BLaER1 (cell line): ENCODE measurements around the gene RNF114.
A peak's percentile ranks its signal among the peaks of the same experiment; 100 is the strongest.

Source experiments
- H3K27ac ChIP-seq: shearing (Covaris generic); formaldehyde crosslinking; 2 replicates; pipeline ENCODE4 v1.8.1; 2022
- H3K27me3 ChIP-seq: shearing (Covaris generic); formaldehyde crosslinking; 2 replicates; pipeline ENCODE4 v1.8.1; 2022
- H3K36me3 ChIP-seq: shearing (Covaris generic); formaldehyde crosslinking; 2 replicates; pipeline ENCODE4 v1.8.1; 2022
- H3K4me1 ChIP-seq: shearing (Covaris generic); formaldehyde crosslinking; 2 replicates; pipeline ENCODE4 v1.8.1; 2022
- H3K4me2 ChIP-seq: shearing (Covaris generic); formaldehyde crosslinking; 2 replicates; pipeline ENCODE4 v1.8.1; 2022
- H3K4me3 ChIP-seq: shearing (Covaris generic); formaldehyde crosslinking; 2 replicates; pipeline ENCODE4 v1.8.1; 2022
- H3K9ac ChIP-seq: shearing (Covaris generic); formaldehyde crosslinking; 2 replicates; pipeline ENCODE4 v1.8.1; 2022
- H3K9me3 ChIP-seq: shearing (Covaris generic); formaldehyde crosslinking; 2 replicates; pipeline ENCODE4 v1.8.1; 2022
- H4K20me1 ChIP-seq: shearing (Covaris generic); formaldehyde crosslinking; 2 replicates; pipeline ENCODE4 v1.8.1; 2022
- Cebpa-rat ChIP-seq: shearing (Covaris generic); IDR thresholded peaks from 2 replicates; pipeline ENCODE4 v1.8.1; 2022

The RNF114 gene, protein sequence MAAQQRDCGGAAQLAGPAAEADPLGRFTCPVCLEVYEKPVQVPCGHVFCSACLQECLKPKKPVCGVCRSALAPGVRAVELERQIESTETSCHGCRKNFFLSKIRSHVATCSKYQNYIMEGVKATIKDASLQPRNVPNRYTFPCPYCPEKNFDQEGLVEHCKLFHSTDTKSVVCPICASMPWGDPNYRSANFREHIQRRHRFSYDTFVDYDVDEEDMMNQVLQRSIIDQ

DNA sequence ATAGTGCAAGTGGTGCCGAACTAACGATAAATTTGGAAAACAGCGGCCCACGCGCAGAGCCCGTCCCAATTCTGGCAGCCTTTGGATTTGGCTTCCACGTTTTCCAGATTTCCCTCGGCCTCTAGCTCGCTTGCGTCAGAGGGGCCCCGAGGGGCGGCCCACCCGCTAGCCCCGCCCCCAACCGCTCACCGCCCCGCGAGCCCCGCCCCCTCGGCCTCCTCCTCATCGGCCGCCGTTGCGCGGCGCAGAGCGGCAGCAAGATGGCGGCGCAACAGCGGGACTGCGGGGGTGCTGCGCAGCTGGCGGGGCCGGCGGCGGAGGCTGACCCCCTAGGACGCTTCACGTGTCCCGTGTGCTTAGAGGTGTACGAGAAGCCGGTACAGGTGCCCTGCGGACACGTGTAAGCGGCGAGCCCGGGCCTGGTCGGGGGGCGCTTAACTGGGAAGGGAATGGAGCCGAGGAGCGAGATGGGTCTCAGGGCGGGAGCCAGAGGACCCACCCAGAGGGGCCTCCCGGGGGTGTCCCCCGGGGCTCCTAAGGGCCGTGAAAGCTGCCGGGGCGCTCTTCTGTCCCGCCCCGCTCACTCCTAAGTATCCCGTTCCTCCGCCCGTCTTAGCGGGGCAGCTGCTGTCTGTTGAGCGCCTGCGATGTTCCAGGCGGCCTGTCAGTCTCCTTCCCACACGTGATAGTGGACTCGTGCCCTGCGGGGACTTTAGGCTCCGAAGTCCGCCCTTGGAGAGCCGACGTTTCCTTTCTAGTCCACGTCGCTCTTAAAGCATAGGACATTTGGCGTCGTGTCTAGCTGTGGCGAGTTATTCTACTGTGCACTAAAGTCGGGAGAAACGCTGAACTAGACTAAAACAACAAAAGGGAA is at the start of gene RNF114:
RNF114 (plus strand) TSS at position 245 of the 874 bp plus-strand sequence; CDS start at position 261, 16 bp downstream.
- H4K20me1 ChIP-seq, result peaks cover 51% of the 10 kb centered on the region
- H3K4me1 ChIP-seq, result peaks cover 59% of the 10 kb centered on the region
- peak within 1 kb of the TSS; percentile 93 for H3K4me3 ChIP-seq

DNA sequence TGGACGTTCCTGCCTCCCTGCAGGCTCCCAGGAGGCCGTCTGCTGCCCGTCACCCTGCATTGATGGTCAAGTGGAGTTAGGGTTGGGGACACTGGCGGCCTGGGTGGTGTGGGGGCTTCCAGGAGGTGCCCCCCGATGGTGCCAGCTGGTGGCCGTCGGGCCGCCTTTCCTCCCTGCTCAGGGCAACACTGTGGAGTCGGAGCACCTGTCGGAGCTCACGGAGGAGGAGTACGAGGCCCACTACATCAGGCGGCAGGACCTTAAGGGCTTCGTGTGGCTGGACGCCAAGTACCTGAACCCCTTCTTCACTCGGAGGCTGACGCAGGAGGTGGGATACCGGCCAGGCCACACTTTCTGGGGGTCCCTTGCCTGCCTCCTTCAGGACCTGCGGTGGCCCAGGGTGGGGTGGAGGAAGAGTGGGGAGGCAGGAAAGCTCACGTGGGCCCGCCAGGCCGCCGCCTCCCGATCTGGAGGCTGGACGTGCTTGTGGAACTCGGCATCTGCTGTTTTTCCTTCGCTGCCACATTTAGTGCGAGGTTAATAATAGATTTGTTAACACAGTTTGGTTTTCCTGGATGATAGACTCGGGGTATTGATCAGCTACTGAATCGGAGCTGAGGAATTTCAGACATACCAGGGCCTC is 49.5 kb upstream of the RNF114 start:
- H3K4me1 ChIP-seq, result peaks cover 75% of the 10 kb centered on the region
- peak overlapping the region; percentile 83 for H3K4me2 ChIP-seq
- H3K9ac ChIP-seq, result peak overlapping the region; percentile 77
- H4K20me1 ChIP-seq, result no peaks in the 10 kb centered on the region
- peaks cover 44% of the 10 kb centered on the region for H3K36me3 ChIP-seq
- peak overlapping the region; percentile 17; the same call in 1 of the 2 replicates for H3K4me3 ChIP-seq
- TF ChIP-seq Cebpa-rat, result no peak
- H3K9me3 ChIP-seq, result no peaks in the 10 kb centered on the region
- H3K27ac ChIP-seq, result peak overlapping the region; percentile 88
- no peaks in the 10 kb centered on the region for H3K27me3 ChIP-seq

More for the DNA sequence above, at the start of gene RNF114:
- peak within 1 kb of the TSS; percentile 99 for H3K4me2 ChIP-seq
- H3K36me3 ChIP-seq, result peaks cover 28% of the 10 kb centered on the region
- no peaks in the 10 kb centered on the region for H3K9me3 ChIP-seq
- peak within 1 kb of the TSS; percentile 93 for H3K27ac ChIP-seq
- H3K9ac ChIP-seq, result peak within 1 kb of the TSS; percentile 92
- TF ChIP-seq Cebpa-rat, result peak; percentile 62; the same call in 1 of the 2 replicates
- H3K27me3 ChIP-seq, result no peaks in the 10 kb centered on the region

DNA sequence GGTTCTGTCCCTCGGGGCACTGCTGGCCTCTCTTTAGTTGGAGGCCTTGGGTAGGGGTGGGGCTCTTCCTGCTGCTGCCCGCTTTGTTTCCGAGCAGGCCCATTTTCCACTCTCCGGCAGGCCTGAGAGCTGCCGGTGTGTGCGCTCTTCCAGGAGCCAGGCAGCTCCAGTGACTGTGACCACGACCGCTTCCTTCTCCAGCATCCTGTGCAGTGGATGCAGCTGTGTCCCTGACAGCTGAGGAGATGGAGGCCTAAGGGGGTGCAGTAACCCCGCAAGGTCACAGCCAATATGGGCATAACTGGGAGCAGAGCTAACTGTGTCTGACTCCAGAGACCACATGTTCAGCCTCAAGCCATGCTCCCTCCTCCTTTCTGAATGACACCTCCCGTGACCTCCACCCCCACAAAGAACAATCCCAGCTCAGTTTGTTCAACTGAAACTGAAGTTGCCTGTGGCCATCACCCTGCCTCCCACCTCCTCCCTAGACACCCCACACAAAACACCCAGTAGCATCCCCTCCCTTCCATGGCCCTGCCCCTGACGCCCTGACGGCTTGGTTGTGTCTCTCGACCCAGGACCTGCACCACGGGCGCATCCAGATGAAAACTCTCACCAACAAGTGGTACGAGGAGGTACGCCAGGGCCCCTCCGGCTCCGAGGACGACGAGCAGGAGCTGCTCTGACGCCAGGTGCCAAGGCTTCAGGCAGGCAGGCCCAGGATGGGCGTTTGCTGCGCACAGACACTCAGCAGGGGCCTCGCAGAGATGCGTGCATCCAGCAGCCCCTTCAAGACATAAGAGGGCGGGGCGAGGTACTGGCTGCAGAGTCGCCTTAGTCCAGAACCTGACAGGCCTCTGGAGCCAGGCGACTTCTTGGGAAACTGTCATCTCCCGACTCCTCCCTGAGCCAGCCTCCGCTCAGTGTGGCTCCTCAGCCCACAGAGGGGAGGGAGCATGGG is 48.7 kb upstream of the RNF114 start:
- Histone ChIP-seq H4K20me1 (no peaks in the 10 kb centered on the region), H3K4me1 (peaks cover 83% of the 10 kb centered on the region), H3K36me3 (peaks cover 37% of the 10 kb centered on the region), H3K9ac (peak overlapping the region; percentile 77), H3K27me3 (no peaks in the 10 kb centered on the region), H3K27ac (peak overlapping the region; percentile 88), H3K4me2 (peak overlapping the region; percentile 83), H3K9me3 (no peaks in the 10 kb centered on the region), H3K4me3 (peak overlapping the region; percentile 17)
- no peak for TF ChIP-seq Cebpa-rat

GRCh38 chr20:49888212-49889000 is 47.8 kb upstream of the RNF114 start:
- no peak for TF ChIP-seq Cebpa-rat
- no peaks in the 10 kb centered on the region for H3K27me3 ChIP-seq
- peak overlapping the region; percentile 77; the same call in 1 of the 2 replicates for H3K9ac ChIP-seq
- peak overlapping the region; percentile 83 for H3K4me2 ChIP-seq
- H3K4me1 ChIP-seq, result peaks cover 92% of the 10 kb centered on the region
- H4K20me1 ChIP-seq, result no peaks in the 10 kb centered on the region
- H3K27ac ChIP-seq, result peak overlapping the region; percentile 88
- H3K9me3 ChIP-seq, result no peaks in the 10 kb centered on the region
- peaks cover 32% of the 10 kb centered on the region for H3K36me3 ChIP-seq
- no peak overlapping the region; the same call in 1 of the 2 replicates for H3K4me3 ChIP-seq

GRCh38 chr20:49889001-49889934 is 46.9 kb upstream of the RNF114 start:
- peaks cover 24% of the 10 kb centered on the region for H3K36me3 ChIP-seq
- H3K9ac ChIP-seq, result peak overlapping the region; percentile 36; the same call in 1 of the 2 replicates
- H3K4me1 ChIP-seq, result peaks cover 99% of the 10 kb centered on the region
- peak overlapping the region; percentile 83 for H3K4me2 ChIP-seq
- no peaks in the 10 kb centered on the region for H3K27me3 ChIP-seq
- no peak for TF ChIP-seq Cebpa-rat
- no peaks in the 10 kb centered on the region for H3K9me3 ChIP-seq
- H4K20me1 ChIP-seq, result no peaks in the 10 kb centered on the region
- H3K4me3 ChIP-seq, result no peak overlapping the region
- peak overlapping the region; percentile 57 for H3K27ac ChIP-seq

GRCh38 chr20:49889935-49890333 is 46.3 kb upstream of the RNF114 start:
- Histone ChIP-seq H3K36me3 (peaks cover 17% of the 10 kb centered on the region), H3K9ac (peak overlapping the region; percentile 36; the same call in 1 of the 2 replicates), H3K4me3 (no peak overlapping the region), H3K4me2 (peak overlapping the region; percentile 83), H3K9me3 (no peaks in the 10 kb centered on the region), H4K20me1 (no peaks in the 10 kb centered on the region), H3K4me1 (peaks cover 93% of the 10 kb centered on the region), H3K27me3 (no peaks in the 10 kb centered on the region), H3K27ac (no peak overlapping the region)
- TF ChIP-seq Cebpa-rat, result no peak

DNA sequence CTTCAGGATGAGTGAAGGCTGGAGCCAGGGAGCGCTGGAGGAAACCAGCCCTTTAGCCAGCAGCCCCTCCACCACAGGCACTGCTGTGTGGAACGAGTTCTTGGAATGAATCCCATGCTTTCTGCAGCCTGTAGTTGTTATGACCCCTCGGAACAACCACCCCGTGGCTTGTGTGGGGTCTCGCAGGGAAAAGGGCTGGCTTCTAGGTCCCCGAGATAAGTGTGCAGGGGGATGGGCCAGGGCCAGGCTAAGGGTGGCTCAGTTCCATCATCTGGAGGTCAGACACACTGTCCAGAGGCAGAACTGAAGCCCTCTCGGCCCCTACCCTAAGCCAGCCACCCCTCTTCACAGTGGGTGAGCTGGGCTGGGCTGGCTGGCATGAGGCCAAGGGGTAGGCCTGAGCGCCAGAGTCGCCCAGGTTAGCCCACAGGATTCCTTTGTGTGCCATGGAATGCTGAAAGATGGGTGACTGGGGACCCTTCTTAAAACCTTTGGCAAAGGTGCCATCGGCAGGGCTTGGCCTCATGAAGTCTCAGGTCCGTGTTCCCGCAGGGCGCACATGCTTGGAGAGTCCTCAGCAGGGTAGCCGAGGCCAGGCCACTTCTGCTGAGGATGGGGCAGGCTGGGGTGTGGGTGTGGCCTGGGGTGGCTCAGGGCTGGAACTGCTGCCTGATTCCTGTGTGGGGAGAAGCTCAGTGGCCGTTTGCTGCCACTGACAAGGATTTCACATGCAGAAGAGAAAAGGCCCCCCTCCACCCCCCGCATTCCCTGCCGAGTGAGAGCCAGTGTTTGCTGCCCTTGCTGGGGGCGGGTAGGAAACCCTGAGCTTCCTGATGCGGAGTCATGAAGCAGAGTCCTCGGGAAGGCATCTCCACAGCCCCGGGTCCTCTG is 45.5 kb upstream of the RNF114 start:
- Histone ChIP-seq H3K27me3 (no peaks in the 10 kb centered on the region), H3K36me3 (0 out of 2 replicates have a peak, but pooled peaks cover 9% of the 10 kb centered on the region), H3K9ac (no peak overlapping the region), H3K27ac (peak overlapping the region; percentile 40; the same call in 1 of the 2 replicates), H3K4me2 (0 out of 2 replicates have a peak overlapping the region, but pooled peaks have one; percentile 17), H3K4me3 (no peak overlapping the region), H4K20me1 (no peaks in the 10 kb centered on the region), H3K9me3 (no peaks in the 10 kb centered on the region), H3K4me1 (peaks cover 85% of the 10 kb centered on the region)
- TF ChIP-seq Cebpa-rat, result no peak
